ENCODE measurements around the gene S100A3.
"Not testable (repeated sequence)": the region's sequence is repeated elsewhere in the genome, so short reads cannot be mapped to it uniquely, and the experiment has no call there.

S100A3 gene

DNA sequence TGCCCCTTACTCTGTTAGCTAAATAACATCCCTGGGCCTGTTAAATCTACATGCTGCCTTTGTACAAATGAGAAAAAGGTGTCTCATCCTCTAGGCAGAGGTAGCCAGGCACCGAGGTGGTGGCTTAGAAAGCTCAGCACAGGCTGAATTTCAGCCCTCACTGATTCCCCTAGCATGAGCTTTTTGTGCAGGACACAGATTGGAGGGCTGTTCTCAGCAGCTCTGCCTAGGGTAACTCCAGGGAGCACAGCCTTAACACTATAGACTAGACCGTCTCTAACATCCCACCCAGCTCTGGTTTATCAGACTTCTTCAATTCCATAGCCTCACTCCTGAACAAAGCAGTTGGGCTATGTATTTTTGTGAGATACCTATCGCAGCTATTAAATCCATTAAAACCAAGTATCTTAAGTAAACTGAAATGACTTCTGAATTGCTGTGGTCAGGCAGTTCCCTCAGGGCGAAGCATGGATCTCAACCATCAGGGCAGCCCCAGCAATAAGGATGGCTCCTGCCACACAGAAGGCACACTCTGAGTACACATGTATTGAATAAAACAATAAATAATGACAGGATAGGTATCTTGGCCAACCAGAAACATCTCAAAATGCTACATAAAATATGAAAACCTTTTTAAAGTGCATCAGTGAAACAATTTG is 28.1 kb downstream of the S100A3 start:
- H3K4me3 ChIP-seq (ENCODE audit: low read depth, low read length) = no peak overlapping the region
- TF ChIP-seq, protein P1, sequence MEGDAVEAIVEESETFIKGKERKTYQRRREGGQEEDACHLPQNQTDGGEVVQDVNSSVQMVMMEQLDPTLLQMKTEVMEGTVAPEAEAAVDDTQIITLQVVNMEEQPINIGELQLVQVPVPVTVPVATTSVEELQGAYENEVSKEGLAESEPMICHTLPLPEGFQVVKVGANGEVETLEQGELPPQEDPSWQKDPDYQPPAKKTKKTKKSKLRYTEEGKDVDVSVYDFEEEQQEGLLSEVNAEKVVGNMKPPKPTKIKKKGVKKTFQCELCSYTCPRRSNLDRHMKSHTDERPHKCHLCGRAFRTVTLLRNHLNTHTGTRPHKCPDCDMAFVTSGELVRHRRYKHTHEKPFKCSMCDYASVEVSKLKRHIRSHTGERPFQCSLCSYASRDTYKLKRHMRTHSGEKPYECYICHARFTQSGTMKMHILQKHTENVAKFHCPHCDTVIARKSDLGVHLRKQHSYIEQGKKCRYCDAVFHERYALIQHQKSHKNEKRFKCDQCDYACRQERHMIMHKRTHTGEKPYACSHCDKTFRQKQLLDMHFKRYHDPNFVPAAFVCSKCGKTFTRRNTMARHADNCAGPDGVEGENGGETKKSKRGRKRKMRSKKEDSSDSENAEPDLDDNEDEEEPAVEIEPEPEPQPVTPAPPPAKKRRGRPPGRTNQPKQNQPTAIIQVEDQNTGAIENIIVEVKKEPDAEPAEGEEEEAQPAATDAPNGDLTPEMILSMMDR (IDR thresholded peaks at IDR 0.05; ENCODE audit: borderline replicate concordance, insufficient read depth, low read depth, low read length) = no peak

DNA sequence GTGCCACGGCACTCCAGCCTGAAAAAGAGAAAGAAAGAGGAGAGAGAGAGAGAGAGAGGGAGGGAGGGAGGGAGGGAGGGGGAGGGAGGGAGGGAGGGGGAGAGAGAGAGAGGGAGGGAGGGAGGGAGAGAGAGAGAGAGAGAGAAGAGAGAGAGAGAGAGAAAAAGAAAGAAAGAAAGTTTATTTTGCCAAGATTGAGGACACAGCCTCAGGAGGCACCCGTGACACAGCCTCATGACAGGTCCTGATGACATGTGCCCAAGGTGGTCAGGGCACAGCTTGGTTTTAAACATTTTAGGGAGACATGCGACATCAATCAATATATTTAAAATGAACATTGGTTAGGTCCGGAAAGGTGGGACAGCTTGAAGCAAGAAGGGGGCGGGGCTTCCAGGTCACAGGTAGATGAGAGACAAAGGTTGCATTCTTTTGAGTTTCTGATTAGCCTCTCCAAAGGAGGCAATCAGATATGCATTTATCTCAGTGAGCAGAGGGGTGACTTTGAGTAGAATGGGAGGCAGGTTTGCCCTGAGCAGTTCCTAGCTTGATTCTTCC is 28.8 kb downstream of the S100A3 start:
- H3K4me3 ChIP-seq (ENCODE audit: low read depth, low read length) = not testable (repeated sequence)

DNA sequence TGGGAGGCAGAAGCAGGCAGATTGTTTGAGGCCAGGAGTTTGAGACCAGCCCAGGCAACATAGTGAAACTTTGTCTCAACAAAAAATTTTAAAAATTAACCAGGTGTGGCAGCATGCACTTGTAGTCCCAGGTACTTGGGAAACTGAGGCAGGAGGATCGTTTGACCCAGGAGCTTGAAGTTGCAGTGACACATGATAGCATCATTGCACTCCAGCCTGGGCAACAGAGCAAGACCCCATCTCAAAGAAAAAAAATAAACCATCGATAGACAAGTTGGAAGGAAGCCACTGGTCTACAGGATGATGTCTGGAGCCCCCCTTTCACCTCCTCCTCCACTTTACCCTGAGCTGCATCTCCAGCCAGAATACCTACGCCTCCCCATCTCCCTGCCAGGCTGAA is 29.8 kb downstream of the S100A3 start:
- H3K4me3 ChIP-seq (ENCODE audit: low read depth, low read length) = no peak overlapping the region
- TF ChIP-seq, protein P1 (IDR thresholded peaks at IDR 0.05; ENCODE audit: borderline replicate concordance, insufficient read depth, low read depth, low read length) = no peak

DNA sequence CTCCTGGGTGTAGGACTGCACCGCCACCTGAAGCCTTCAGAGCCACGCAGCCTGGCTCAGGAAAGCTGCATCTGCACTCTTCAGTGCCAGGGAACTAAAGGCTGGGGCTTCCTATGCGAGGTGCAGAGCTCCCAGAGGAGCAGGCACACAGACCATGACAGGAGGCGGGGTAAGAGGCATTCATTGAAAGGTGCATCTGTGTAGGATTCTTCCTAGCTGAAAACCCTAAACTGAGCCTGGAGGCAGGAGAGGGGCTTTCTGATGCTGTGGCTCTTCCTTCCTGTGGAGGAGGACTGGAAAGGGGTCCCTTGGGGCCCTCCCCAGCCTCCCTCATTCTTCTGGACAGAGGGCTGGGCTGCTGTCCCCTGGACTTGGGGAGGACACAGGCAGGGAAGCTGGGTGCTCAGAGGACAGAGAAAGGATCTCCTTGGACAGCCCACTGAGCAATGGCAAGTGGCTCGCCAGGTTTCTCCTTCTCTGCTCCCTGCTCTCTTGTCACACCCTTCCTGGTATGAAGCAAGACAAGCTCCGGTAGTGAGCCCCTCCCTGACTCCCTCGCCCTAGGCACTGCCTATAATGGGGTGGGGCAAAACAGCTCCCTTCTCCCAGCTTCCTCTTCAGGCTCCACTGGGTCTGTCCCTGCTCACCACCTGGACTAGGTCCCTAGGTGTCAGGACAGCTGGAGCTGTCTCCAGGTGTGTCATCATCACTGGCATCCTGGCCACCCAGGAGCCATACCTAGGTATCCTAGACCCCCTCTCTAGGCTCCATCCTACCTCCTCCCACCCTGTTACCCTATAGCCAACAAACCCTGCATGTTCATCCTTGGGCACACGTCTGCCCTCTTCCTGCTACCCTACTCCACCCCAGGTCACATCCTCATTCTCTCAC is 33.3 kb downstream of the S100A3 start:
- TF ChIP-seq, protein P1 (IDR thresholded peaks at IDR 0.05; ENCODE audit: borderline replicate concordance, insufficient read depth, low read depth, low read length) = no peak

DNA sequence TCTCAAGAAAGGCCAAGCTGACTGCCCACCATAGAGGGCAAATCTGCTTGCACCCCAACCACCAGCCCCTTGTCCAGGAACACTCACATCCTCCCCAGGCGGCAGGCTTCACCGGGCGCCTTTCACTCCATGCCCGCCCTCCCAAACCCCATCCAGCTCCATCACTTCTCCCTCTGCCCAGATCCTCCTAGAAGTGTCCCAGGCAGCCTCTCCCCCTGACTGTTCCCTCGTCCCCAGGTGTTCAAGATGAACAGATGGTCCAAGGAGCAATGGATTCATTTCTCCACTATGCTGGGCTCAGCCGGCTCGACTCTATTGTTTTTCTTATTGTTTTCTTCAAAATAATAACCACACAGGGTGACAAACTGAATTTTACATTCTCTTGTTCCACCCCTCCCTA is 35.4 kb downstream of the S100A3 start:
- TF ChIP-seq, protein P1 (IDR thresholded peaks at IDR 0.05; ENCODE audit: borderline replicate concordance, insufficient read depth, low read depth, low read length) = no peak
- no peak overlapping the region for H3K4me3 ChIP-seq (ENCODE audit: low read depth, low read length)

More for the DNA sequence above, 33.3 kb downstream of the S100A3 start:
- H3K4me3 ChIP-seq (ENCODE audit: low read depth, low read length) = no peak overlapping the region

DNA sequence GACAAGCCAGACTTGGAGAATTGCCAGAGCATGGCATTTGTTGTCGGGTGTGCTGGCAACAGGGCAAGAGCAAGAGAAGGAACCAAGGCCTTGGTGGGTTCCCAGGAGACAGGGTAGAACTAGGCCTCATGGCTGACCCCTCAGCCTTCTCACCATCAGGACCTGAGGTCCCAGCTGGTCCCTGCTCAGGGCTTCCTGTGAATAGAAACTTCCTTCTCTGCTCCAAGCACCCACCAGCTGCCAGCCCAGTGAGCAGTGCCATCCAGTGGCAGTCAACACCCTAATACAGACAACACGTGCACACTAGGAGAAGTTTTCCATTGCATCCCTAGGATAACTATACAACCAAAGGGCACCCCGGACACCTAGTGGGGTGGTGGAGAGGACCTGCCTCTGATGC is 36.0 kb downstream of the S100A3 start:
- no peak overlapping the region for H3K4me3 ChIP-seq (ENCODE audit: low read depth, low read length)
- TF ChIP-seq, protein P1 (IDR thresholded peaks at IDR 0.05; ENCODE audit: borderline replicate concordance, insufficient read depth, low read depth, low read length) = no peak

DNA sequence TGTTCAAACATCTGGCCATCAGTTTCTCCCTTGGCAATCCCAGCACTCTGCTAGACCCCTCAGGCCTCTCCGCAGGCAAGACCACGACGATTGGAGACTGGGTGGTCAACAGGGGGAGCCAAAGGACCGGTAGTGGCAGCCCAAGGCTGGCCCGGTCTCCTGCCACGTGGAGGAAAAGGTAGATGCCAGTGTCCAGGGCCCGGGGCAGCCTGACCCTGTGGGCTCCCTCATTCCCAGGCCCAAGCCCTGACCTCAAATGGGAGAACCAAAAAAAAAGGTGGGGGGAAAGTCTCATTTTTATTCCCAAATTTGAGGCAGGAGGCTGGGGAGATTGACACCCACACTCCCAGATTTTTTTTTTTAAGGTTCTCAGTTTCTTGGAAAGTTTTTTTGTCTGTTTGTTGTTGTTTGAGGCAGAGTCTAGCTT is 38.1 kb downstream of the S100A3 start:
- no peak overlapping the region for H3K4me3 ChIP-seq (ENCODE audit: low read depth, low read length)
- TF ChIP-seq, protein P1 (IDR thresholded peaks at IDR 0.05; ENCODE audit: borderline replicate concordance, insufficient read depth, low read depth, low read length) = peak; percentile 91

All from GM12875 (cell line).